NCI-H226 (cell line): ENCODE results near the gene PMVK.

Experiments
- DNase-seq: peaks from one replicate; pipeline ENCODE4 v3.0.0-alpha.2; 2015

PMVK gene

GRCh38 chr1:154945160-154945961 lies 8.8 kb upstream of the PMVK start:
- DNase-seq = no peak

DNA sequence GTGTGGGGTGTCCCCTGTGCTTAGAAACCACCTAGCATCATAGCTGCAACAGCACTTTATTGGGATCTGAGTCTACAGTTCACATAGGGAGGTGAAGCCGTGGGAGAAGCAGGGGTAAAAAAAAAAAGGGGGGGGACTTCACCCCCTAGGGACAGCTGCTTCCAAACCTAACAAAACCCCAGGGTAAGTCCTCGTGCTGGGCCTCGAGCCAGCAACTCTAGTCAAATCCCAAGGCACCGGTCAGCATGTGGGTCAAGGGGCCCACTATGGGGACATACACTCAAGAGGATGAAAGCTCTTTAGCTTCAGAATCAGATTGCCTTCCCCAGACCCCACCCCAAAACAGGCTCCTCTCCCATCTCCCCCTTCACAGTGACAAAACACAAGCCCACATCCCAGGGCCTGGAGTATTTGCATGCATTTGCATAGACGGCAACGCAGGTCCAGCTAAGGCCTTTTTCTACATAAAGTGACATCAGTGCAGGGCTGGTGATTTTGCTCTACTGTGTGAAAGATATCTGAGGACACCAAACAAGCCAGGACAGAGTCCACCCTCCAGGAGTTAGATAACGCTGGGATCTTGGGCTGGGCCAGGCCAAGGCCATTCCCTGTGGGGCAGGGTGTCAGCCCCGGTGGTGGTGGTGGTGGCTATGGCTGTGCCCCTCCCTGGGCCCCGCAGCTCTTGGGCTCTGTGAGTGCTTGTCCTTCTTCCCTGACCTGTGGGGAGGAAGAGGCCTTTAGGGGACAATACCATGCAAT lies 8.1 kb upstream of the PMVK start:
- no peak for DNase-seq

- DNase-seq = no peak
Measured at GRCh38 chr1:154943649-154944400, 7.3 kb upstream of the PMVK start.

DNA sequence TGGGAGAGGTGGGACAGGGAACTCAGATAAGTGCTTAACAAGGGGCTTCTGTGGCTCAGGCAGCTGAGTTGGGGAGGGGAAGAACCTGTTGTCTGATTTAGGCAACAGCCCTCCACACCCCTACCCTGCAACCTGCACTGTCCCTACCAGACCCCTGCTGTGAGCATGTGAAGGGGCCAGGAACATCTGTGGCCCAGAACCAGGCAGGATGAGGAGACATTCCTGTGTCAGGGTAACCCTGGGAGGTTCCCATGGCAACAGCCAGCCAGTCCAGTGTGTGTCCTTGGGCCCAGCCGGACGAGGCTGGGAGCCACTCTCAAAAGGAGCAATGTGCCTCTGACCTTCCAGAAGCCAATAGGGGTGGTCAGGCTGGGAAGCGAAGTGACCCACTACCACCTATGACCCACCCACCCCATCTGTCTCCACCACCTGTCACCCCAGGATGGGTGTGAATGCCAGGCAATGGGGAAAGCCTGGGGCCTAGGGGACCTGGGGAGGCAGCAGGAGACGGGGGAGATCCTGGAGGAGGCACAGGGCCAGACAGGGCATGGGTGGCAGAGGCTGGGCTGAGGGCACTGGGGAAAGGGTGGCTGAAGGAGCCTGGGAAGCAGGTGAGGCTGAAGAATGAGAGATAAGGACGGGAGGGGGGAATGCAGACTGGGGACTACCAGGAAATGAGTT lies 5.0 kb upstream of the PMVK start:
- no peak for DNase-seq

- no peak for DNase-seq
Measured at GRCh38 chr1:154940651-154941194, 4.2 kb upstream of the PMVK start.

DNA sequence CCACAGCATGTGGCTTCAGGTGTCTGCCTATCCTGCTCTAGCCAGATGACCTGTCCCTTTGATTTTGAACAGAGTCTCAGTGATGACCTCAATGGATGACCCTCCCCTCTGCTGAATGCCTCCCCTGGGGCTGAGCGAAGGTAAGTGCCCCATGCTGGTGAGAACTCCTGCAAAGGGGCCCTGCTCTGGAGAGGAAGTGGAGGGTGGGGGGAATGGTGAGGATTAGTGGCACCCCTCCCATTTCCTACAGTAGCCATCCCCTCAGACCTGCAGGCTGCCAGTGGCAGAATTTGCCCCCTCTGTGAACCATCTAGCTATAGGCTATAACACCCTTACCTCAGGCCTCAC lies 3.7 kb upstream of the PMVK start:
- no peak for DNase-seq

GRCh38 chr1:154938604-154939399 lies 2.3 kb upstream of the PMVK start:
- no peak for DNase-seq

DNA sequence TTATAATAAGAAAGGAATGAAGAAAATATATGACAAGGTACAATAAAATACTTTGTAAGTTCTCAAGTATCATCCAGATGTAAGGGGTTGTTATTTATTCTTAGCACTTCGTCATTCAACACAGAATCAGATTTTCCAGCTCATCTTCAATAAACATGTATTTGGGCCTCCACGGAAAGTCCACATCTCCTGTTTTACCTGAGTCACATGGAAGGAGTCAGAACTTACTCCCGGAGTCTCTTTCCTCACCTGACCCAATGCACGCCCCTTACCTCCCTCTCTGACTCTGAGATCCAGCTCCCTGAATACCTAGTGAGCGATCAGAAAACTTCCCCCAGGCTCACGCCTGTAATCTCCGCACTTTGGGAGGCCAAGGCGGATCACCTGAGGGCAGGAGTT lies 1.5 kb upstream of the PMVK start:
- no peak for DNase-seq

DNA sequence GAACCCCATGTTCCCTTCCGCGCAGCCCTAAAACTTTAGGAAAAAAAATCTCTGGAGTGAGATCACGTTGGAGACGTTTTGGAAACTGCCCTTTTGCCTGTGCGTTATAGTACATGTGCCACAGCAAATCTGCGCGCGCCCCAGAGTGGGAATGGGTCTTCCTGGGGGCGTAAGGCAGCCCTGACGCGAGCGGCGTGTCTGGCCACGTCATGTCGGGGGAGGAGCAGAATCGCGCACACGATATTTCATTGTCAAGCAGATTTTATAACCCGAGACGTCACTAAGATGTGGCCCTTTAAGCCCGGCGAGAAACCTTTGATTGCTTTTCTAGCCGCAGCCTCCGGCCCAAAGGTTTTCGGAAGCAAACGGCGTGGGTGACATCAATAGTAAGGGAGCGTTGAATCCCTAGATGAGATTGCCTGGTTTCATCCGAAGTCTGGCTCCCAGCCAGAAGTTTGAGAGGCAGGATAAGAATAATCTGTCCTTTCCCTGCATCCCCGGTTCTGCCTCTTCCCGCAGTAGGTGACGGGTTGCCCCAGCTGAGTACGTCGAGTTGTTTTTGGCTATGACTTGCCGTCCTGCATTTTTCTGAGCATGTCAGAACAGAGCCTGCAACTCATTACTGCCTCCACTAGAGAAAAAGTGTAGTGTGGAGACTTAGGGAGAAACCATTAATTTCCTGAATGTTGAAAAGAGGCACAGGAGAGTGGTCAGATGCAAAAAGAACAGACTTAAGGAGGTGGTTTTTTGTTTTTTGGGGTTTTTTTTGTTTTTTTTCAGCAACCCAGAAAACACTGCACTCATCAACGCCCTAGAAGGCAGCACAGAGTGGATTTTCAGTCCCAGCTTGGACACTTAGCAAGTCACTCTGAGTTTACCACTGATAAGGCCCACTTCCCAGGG lies 817 bp upstream of the PMVK start:
- DNase-seq = peak; percentile 80

DNA sequence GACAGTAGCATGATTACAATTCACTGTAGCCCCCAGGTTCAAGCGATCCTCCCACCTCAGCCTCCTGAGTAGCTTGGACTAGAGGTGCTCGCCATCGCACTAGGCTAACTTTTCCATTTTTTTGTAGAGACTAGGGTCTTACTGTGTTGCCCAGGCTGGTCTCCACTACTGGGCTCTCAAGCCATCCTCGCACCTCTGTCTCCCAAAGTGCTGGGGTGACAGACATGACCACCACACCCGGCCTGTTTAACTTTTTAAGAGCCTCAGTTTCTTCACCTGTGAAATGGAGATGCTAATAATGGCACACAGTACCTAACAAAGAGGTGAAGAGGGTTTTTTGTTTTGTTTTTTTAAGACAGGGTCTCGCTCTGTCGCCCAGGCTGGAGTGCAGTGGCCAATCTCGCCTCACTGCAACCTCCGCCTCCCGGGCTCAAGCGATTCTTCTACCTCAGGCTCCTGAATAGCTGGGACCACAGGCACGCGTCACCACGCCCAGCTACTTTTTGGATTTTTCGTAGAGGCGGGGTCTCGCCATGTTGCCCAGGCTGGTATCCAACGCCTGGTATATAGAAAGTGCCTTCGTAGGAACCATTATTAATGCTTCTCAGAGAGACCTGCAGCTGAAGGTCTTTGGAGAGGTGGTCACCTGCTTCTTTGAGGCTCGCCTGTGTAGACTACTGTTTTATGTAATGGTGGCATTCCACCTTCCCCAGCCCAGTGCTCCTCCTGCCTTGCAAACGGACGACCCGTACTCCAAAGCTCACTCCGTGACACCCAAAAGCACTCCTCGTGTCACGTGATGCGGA lies 567 bp downstream of the PMVK start:
- DNase-seq = no peak

DNA sequence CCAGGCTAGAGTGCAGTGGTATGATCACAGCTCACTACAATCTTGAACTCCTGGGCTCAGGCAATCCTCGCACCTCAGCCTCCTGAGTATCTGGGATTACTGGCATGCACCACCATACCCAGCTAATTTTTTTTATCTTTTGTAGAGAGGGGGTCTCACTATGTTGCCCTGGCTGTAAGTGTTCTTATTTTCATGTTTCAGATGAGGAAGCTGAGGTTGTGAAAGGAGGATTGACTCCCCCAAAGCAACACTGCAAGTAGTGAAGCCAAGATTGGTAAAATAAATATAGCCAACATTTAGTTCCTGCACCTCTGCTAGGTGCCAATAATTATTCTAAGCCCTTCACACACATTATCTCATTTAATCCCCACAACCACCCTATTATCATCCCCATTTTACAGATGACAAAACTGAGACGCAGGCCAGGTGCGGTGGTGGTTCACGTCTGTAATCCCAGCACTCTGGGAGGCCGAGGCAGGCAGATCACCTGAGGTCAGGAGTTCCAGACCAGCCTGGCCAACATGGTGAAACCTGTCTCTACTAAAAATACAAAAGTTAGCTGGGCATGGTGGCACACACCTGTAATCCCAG lies 2.1 kb downstream of the PMVK start:
- no peak for DNase-seq

DNA sequence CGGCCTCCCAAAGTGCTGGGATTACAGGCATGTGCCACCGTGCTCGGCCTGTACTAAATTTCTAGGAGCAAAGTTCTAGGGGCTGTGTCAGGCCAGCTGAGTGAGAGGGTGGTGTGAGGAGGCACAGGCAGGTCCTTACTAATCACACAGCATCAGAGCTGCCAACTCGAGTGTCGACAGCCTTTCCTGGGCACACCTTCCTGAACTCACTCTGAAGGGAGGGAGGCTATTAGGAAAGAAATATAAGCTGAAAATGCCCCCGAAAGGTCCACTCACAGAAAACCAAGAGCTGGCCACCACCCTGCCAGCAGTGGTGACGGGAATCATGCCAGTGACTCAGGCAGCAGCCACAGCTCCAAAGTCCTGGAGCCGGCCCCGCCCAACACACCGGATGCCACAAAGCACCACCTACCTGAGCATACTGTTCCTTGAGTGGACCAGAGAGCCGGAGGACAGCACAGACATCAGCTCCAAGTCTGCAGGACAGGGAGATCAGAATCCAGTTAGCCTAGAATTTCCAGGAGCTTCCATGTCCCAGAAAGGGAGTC lies 4.5 kb downstream of the PMVK start:
- no peak for DNase-seq

DNA sequence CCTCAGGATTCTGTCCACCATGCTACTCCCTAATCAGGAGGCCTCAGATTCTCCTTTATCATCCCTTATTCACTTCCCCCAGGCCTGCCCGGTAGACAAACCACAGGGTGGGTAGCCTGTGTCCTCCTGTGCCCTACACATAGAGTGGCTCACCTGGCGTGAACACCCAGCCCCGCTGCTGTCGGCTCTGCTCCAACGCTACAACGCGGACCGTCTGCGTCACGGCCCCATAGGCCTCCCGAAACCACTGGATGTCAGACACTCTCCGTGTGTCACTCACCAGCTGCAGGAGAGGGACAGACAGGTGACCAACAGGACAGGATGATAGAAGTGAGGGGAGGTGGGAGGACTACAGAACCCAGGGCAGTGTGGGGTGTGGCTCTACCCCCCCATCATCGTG lies 10.3 kb downstream of the PMVK start:
- no peak for DNase-seq

DNA sequence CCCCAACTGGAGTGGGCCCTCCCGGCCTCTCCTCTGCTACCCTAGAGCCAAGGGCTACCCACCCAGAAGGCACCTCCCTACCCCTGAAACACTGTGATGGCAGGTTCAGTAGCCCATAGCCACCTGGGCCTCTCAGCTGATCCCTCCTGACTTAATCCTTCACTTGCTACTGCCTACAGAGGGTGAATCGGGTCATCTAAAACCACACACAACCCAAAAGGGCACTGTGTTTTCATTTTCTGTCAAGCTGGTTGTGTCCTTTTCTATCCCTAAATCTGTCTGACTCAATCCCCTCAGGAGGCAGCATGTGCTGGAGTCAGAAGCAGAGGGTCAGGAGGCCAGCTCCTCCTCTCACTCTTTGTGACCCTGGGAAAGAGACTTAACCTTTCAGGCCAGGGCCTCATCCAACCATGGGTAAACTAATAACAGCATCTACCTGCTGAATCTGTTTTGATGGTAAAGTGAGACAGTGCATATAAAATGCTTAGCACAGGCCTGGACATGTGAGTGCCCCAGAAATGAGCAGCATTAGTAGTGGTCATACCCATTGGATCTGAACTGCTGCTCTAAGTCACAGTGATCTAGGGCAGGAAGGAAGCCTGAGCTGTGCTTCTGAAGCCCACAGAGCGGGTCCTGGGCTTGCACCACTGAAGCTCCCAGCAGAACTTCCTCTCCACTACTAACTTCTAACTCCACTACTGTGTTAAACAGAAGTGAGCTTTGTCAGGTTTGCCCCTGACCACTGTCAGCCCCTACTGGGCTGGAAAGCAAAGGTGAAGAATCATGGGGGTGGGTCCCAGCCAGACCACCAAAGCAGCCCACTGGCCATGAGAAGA lies 11.0 kb downstream of the PMVK start:
- DNase-seq = no peak

DNA sequence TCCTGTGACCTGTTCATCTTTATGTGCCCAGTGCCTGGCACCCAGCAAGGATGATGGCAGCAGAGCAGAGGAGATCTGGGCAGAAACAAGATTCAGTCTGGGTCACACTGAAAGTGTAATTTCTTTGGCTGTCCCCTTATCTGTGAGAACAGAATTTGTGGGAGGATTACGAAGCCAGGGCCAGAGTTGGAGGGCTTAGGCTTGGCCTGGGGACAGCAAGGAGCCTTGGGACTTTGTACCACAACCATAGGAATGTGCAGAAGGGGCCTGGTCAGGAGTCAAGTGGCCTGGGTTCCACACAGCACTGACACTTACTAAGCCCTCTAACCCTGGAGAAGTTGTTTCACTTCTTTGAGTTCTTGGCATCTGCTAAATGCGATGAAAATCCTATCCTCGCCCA lies 12.8 kb downstream of the PMVK start:
- no peak for DNase-seq

GRCh38 chr1:154913273-154913672 lies 23.2 kb downstream of the PMVK start:
- DNase-seq = no peak

- DNase-seq = no peak
Measured at GRCh38 chr1:154912755-154913154, 23.8 kb downstream of the PMVK start.
